GM12873 (cell line): Measurements from ENCODE around the gene CAPRIN1.
A peak's percentile ranks its signal among the peaks of the same experiment; 100 is the strongest.

Experiments
- CTCF ChIP-seq: IDR thresholded peaks from 2 replicates; pipeline ENCODE4 v1.5.1; 2012; ENCODE audit warnings: low read depth, mild to moderate bottlenecking, moderate library complexity, low read length, control low read depth; ENCODE audit not compliant: insufficient read depth; ENCODE audit errors: missing control alignments

The CAPRIN1 gene

GRCh38 chr11:34080609-34081008 is 29.1 kb downstream of the CAPRIN1 start:
- no peak for TF ChIP-seq CTCF

- TF ChIP-seq CTCF = no peak
Observed at GRCh38 chr11:34084637-34085036, 33.1 kb downstream of the CAPRIN1 start.

GRCh38 chr11:34086554-34087283 is 35.2 kb downstream of the CAPRIN1 start:
- no peak for TF ChIP-seq CTCF

- no peak for TF ChIP-seq CTCF
Observed at GRCh38 chr11:34091825-34092224, 40.3 kb downstream of the CAPRIN1 start.

GRCh38 chr11:34098813-34099212 is 47.3 kb downstream of the CAPRIN1 start:
- no peak for TF ChIP-seq CTCF

- no peak for TF ChIP-seq CTCF
Observed at GRCh38 chr11:34104680-34105078, 53.1 kb downstream of the CAPRIN1 start.

GRCh38 chr11:34105079-34105956 is 53.8 kb downstream of the CAPRIN1 start, which contains the start of gene NAT10:
TSS of gene NAT10 (plus strand) at chr11:34105629. CDS start at chr11:34108226, 2,597 bp downstream.
- peak; percentile 40 for TF ChIP-seq CTCF
